GM23338 (cell line): ENCODE measurements around the gene TRAF4.

ENCODE experiments used
- CREB1 ChIP-seq: fragments of 250-450 bp; sonication (Bioruptor Pico); IDR thresholded peaks from 2 replicates; pipeline ENCODE4 v1.5.0; 2020; ENCODE audit warnings: low read depth, mild to moderate bottlenecking, moderate library complexity
- EZH2 ChIP-seq: fragments of 200-600 bp; sonication (generic); IDR thresholded peaks from one replicate; pipeline ENCODE4 v1.8.0; 2017; ENCODE audit warnings: antibody characterized with exemption, mild to moderate bottlenecking, low read depth; ENCODE audit not compliant: unreplicated experiment
- POLR2AphosphoS5 ChIP-seq: IDR thresholded peaks from 2 replicates; pipeline ENCODE4 v1.6.1; 2016; ENCODE audit warnings: antibody characterized with exemption, low read depth
- REST ChIP-seq: IDR thresholded peaks from one replicate; pipeline ENCODE4 v1.6.1; 2018; ENCODE audit warnings: antibody characterized with exemption; ENCODE audit not compliant: unreplicated experiment
- TF ChIP-seq, protein P1 (sequence below), 2 experiments: fragments of 200-600 bp in 1 of 2; sonication (generic) in 1 of 2; conservative IDR thresholded peaks; 2 replicates each; pipeline versions ENCODE4 v1.5.1 to v1.6.1; 2016 to 2017; ENCODE audit warnings: antibody characterized with exemption in 2 of 2, low read depth in 2 of 2, mild to moderate bottlenecking in 2 of 2, moderate library complexity in 1 of 2

- TF ChIP-seq, protein P1, sequence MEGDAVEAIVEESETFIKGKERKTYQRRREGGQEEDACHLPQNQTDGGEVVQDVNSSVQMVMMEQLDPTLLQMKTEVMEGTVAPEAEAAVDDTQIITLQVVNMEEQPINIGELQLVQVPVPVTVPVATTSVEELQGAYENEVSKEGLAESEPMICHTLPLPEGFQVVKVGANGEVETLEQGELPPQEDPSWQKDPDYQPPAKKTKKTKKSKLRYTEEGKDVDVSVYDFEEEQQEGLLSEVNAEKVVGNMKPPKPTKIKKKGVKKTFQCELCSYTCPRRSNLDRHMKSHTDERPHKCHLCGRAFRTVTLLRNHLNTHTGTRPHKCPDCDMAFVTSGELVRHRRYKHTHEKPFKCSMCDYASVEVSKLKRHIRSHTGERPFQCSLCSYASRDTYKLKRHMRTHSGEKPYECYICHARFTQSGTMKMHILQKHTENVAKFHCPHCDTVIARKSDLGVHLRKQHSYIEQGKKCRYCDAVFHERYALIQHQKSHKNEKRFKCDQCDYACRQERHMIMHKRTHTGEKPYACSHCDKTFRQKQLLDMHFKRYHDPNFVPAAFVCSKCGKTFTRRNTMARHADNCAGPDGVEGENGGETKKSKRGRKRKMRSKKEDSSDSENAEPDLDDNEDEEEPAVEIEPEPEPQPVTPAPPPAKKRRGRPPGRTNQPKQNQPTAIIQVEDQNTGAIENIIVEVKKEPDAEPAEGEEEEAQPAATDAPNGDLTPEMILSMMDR (conservative IDR thresholded peaks at IDR 0.05; ENCODE audit: low read depth in 2 of 2), result no peak
- TF ChIP-seq REST (no peak), POLR2AphosphoS5 (no peak), EZH2 (no peak), CREB1 (no peak)
These were observed 2.2 kb upstream of the TRAF4 start for GRCh38 chr17:28741358-28742349.
